Mesothelial cell of epicardium (in vitro differentiated cells): ENCODE data around the gene SIGLEC11. TPM values are rescaled to one million over a fixed set of nuclear protein-coding genes. Genes with fewer than 3 reads are reported as not detected.

Experiments used
- DNase-seq, 2 experiments: peaks; one replicate each; pipeline ENCODE4 v3.0.0; 2021; ENCODE audit warnings: low spot score in 2 of 2; ENCODE audit not compliant: unreplicated experiment in 2 of 2
- H3K27ac Mint-ChIP-seq: 2 replicates; pipeline ENCODE4 v1.8.0; 2021; ENCODE audit warnings: mixed read lengths
- H3K27me3 Mint-ChIP-seq: 2 replicates; pipeline ENCODE4 v1.8.0; 2021; ENCODE audit warnings: low read depth, mixed read lengths
- H3K36me3 Mint-ChIP-seq: 2 replicates; pipeline ENCODE4 v1.8.0; 2021; ENCODE audit warnings: mixed read lengths
- H3K4me1 Mint-ChIP-seq: 2 replicates; pipeline ENCODE4 v1.8.0; 2021; ENCODE audit warnings: mixed read lengths
- H3K4me3 Mint-ChIP-seq: 2 replicates; pipeline ENCODE4 v1.8.0; 2021; ENCODE audit warnings: mild to moderate bottlenecking, moderate library complexity, mixed read lengths
- H3K9me3 Mint-ChIP-seq: 2 replicates; pipeline ENCODE4 v1.8.0; 2021; ENCODE audit warnings: mixed read lengths
- CTCF ChIP-seq: fragments of 200-600 bp; sonication (generic); IDR thresholded peaks from one replicate; pipeline ENCODE4 v1.5.0; 2021; ENCODE audit warnings: antibody characterized with exemption; ENCODE audit not compliant: unreplicated experiment
- total RNA-seq: library from RNA; stranded (reverse); gene quantifications from 3 replicates; pipeline ENCODE4 v1.2.1, GENCODE V29; 2021

SIGLEC11 gene
- total RNA-seq, 1 donor from 2014 or later: 1.7 TPM

- no peak for TF ChIP-seq CTCF
- Mint-ChIP-seq H3K9me3 (no peaks in the 10 kb centered on the region), H3K4me3 (no peak overlapping the region), H3K27me3 (no peaks in the 10 kb centered on the region), H3K36me3 (peaks cover 24% of the 10 kb centered on the region), H3K27ac (no peak overlapping the region), H3K4me1 (peaks cover 2% of the 10 kb centered on the region)
- no peak for DNase-seq
These were observed 40.2 kb downstream of the SIGLEC11 start for GRCh38 chr19:49920624-49921363.

- Mint-ChIP-seq H3K4me3 (no peak overlapping the region), H3K27me3 (no peaks in the 10 kb centered on the region), H3K4me1 (peaks cover 2% of the 10 kb centered on the region), H3K27ac (no peak overlapping the region), H3K9me3 (peaks cover 7% of the 10 kb centered on the region), H3K36me3 (peaks cover 41% of the 10 kb centered on the region)
- no peak for TF ChIP-seq CTCF
- DNase-seq: no peak
These were observed 42.9 kb downstream of the SIGLEC11 start for GRCh38 chr19:49918089-49918488.

GRCh38 chr19:49916839-49917733 lies 43.9 kb downstream of the SIGLEC11 start:
- H3K4me3 Mint-ChIP-seq: no peak overlapping the region
- H3K27ac Mint-ChIP-seq: peak overlapping the region; percentile 62
- no peaks in the 10 kb centered on the region for H3K27me3 Mint-ChIP-seq
- H3K9me3 Mint-ChIP-seq: peaks cover 7% of the 10 kb centered on the region
- no peak for DNase-seq
- H3K36me3 Mint-ChIP-seq: peaks cover 44% of the 10 kb centered on the region
- H3K4me1 Mint-ChIP-seq: peaks cover 2% of the 10 kb centered on the region
- no peak for TF ChIP-seq CTCF

GRCh38 chr19:49915271-49915670 lies 45.7 kb downstream of the SIGLEC11 start:
- Mint-ChIP-seq H3K27me3 (no peaks in the 10 kb centered on the region), H3K36me3 (peaks cover 44% of the 10 kb centered on the region)

GRCh38 chr19:49913720-49914119 lies 47.3 kb downstream of the SIGLEC11 start:
- Mint-ChIP-seq H3K9me3 (peaks cover 7% of the 10 kb centered on the region), H3K27me3 (no peaks in the 10 kb centered on the region), H3K36me3 (peaks cover 45% of the 10 kb centered on the region), H3K4me3 (no peak overlapping the region), H3K27ac (no peak overlapping the region), H3K4me1 (peaks cover 2% of the 10 kb centered on the region)
- TF ChIP-seq CTCF: no peak
- DNase-seq: no peak

More at GRCh38 chr19:49915271-49915670, 45.7 kb downstream of the SIGLEC11 start:
- Mint-ChIP-seq H3K4me1 (peaks cover 2% of the 10 kb centered on the region), H3K27ac (no peak overlapping the region), H3K4me3 (no peak overlapping the region), H3K9me3 (peaks cover 7% of the 10 kb centered on the region)
- no peak for DNase-seq
- TF ChIP-seq CTCF: peak; percentile 15
